ENCODE results near the gene SPIRE1.
"Not testable (repeated sequence)": the region's sequence is repeated elsewhere in the genome, so short reads cannot be mapped to it uniquely, and the experiment has no call there.

Gene SPIRE1

GRCh38 chr18:12411456-12411855 lies 246.5 kb downstream of the SPIRE1 start:
- DNase-seq (ENCODE audit: low spot score) = no peak

- DNase-seq (ENCODE audit: low spot score) = not testable (repeated sequence)
These were observed 247.2 kb downstream of the SPIRE1 start for GRCh38 chr18:12410747-12411146.

GRCh38 chr18:12410081-12410481 lies 247.8 kb downstream of the SPIRE1 start:
- no peak for DNase-seq (ENCODE audit: low spot score)

- no peak for DNase-seq (ENCODE audit: low spot score)
These were observed 248.4 kb downstream of the SPIRE1 start for GRCh38 chr18:12409469-12409868.

GRCh38 chr18:12408247-12408869 lies 249.5 kb downstream of the SPIRE1 start:
- no peak for DNase-seq (ENCODE audit: low spot score)

GRCh38 chr18:12406371-12407111 lies 251.4 kb downstream of the SPIRE1 start:
- DNase-seq (ENCODE audit: low spot score) = no peak

- DNase-seq (ENCODE audit: low spot score) = no peak
These were observed 252.8 kb downstream of the SPIRE1 start for GRCh38 chr18:12405066-12405465.

- no peak for DNase-seq (ENCODE audit: low spot score)
These were observed 254.1 kb downstream of the SPIRE1 start for GRCh38 chr18:12403601-12404506.

- DNase-seq (ENCODE audit: low spot score) = no peak
These were observed 256.0 kb downstream of the SPIRE1 start for GRCh38 chr18:12401881-12402280.

- no peak for DNase-seq (ENCODE audit: low spot score)
These were observed 258.7 kb downstream of the SPIRE1 start for GRCh38 chr18:12399231-12399630.

GRCh38 chr18:12398625-12399024 lies 259.3 kb downstream of the SPIRE1 start:
- no peak for DNase-seq (ENCODE audit: low spot score)

GRCh38 chr18:12397793-12398192 lies 260.1 kb downstream of the SPIRE1 start:
- DNase-seq (ENCODE audit: low spot score) = no peak

- DNase-seq (ENCODE audit: low spot score) = no peak
These were observed 260.7 kb downstream of the SPIRE1 start for GRCh38 chr18:12397254-12397653.

Measured in left forelimb (tissue), 1 donor.